Measurements from ENCODE around the gene TRPM7.

GRCh38 chr15:50558012-50558411 lies 128.6 kb downstream of the TRPM7 start:
- no peak for TF ChIP-seq SUZ12 (IDR thresholded peaks at IDR 0.05)
- no peak for TF ChIP-seq ELF4 (IDR thresholded peaks at IDR 0.05)
- TF ChIP-seq FOXA1 (IDR thresholded peaks at IDR 0.05): no peak
- TF ChIP-seq TARDBP (IDR thresholded peaks at IDR 0.05): no peak
- TF ChIP-seq L3MBTL2 (conservative IDR thresholded peaks at IDR 0.05): no peak
- no peak for TF ChIP-seq ARNT (IDR thresholded peaks at IDR 0.05)

All from HEK293T (cell line).